ENCODE results near the gene PML.

Gene PML

GRCh38 chr15:74010929-74011540 is 16.5 kb downstream of the PML start:
- in situ Hi-C loops (cut with HindIII; ENCODE audit: low pct_ligation_motif_present, low sequenced_read_pairs): no loop called here
- Histone ChIP-seq H3K36me3 (replicated peaks) (peaks cover 11% of the 10 kb centered on the region), H3K27me3 (replicated peaks) (no peaks in the 10 kb centered on the region), H3K4me3 (ENCODE audit: low read depth, low read length) (no peak overlapping the region), H3K27ac (no peak overlapping the region)
- TF ChIP-seq CTCF (IDR thresholded peaks at IDR 0.05; ENCODE audit: low read depth, low read length, missing control alignments): no peak
- no peak for DNase-seq

DNA sequence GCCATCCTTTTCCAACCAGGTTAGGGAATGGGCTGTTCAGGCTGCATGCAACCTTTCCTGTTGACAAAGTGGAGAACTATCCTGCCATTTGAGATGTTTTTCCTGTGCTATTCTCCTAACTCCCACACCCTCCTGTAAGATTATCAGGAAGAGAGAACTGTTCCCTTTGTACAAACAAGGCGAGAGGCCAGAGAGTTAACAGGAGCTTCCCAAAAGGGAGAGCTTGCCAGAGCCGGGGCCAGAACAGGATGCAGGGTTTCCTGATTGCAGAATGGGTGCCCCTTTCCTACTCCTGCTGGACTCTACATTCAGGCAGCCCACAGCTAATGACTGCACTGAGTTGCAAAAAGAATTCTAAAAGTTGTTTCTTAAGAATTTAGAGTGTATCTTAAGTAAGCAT is 17.1 kb downstream of the PML start:
- H3K27ac ChIP-seq: no peak overlapping the region
- H3K27me3 ChIP-seq (replicated peaks): no peaks in the 10 kb centered on the region
- in situ Hi-C loops (cut with HindIII; ENCODE audit: low pct_ligation_motif_present, low sequenced_read_pairs): no loop called here
- TF ChIP-seq CTCF (IDR thresholded peaks at IDR 0.05; ENCODE audit: low read depth, low read length, missing control alignments): no peak
- DNase-seq: no peak
- H3K36me3 ChIP-seq (replicated peaks): peaks cover 10% of the 10 kb centered on the region
- no peak overlapping the region for H3K4me3 ChIP-seq (ENCODE audit: low read depth, low read length)

DNA sequence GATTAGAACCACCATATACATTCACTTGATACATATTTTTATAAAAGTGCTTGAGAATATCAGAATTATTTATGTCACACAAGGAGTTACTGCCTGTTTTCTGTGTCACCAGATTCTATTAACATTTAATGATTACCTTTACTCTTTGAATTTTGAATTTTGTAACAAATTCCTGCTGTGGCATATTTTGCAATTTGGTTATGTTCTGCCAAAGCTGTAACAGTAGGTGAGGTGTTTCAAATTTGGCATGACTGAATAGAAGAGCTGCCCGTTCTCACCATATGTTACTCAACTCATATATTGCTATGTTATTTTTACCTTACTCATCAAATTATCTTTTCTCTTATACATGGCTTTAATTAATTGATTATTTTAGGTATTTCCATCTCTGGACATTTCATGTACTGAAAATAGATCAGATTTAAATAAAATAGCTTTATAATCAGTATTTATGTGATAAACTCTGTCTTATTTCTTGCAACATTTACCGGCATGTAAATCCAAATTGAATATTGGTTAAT is 18.9 kb downstream of the PML start:
- H3K36me3 ChIP-seq (replicated peaks): peaks cover 3% of the 10 kb centered on the region
- H3K4me3 ChIP-seq (ENCODE audit: low read depth, low read length): no peak overlapping the region
- DNase-seq: no peak
- no peak for TF ChIP-seq CTCF (IDR thresholded peaks at IDR 0.05; ENCODE audit: low read depth, low read length, missing control alignments)
- H3K27ac ChIP-seq: no peak overlapping the region
- in situ Hi-C loops (cut with HindIII; ENCODE audit: low pct_ligation_motif_present, low sequenced_read_pairs): no loop called here
- no peaks in the 10 kb centered on the region for H3K27me3 ChIP-seq (replicated peaks)

DNA sequence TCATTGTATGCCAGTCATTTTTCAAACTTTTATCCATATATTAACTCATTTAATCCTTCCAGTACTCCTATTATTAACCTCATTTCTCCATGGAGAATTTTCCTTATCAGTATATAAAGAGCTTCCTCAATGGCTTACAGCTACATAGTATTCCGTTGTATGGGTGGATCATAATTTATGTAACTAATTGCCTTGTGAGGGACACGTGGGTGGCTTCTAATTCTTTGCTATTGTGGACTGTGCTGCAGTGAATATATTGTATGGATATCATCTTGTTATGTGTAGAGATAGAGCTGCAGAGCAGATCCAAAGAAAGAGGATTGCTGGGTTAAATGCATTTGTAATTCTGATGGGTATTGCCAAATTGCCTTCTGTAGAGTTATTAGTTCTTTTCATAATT is 25.2 kb downstream of the PML start:
- H3K27me3 ChIP-seq (replicated peaks): no peaks in the 10 kb centered on the region
- in situ Hi-C loops (cut with HindIII; ENCODE audit: low pct_ligation_motif_present, low sequenced_read_pairs): no loop called here
- DNase-seq: no peak
- no peak overlapping the region for H3K27ac ChIP-seq
- no peak for TF ChIP-seq CTCF (IDR thresholded peaks at IDR 0.05; ENCODE audit: low read depth, low read length, missing control alignments)
- no peak overlapping the region for H3K4me3 ChIP-seq (ENCODE audit: low read depth, low read length)
- H3K36me3 ChIP-seq (replicated peaks): peaks cover 22% of the 10 kb centered on the region

DNA sequence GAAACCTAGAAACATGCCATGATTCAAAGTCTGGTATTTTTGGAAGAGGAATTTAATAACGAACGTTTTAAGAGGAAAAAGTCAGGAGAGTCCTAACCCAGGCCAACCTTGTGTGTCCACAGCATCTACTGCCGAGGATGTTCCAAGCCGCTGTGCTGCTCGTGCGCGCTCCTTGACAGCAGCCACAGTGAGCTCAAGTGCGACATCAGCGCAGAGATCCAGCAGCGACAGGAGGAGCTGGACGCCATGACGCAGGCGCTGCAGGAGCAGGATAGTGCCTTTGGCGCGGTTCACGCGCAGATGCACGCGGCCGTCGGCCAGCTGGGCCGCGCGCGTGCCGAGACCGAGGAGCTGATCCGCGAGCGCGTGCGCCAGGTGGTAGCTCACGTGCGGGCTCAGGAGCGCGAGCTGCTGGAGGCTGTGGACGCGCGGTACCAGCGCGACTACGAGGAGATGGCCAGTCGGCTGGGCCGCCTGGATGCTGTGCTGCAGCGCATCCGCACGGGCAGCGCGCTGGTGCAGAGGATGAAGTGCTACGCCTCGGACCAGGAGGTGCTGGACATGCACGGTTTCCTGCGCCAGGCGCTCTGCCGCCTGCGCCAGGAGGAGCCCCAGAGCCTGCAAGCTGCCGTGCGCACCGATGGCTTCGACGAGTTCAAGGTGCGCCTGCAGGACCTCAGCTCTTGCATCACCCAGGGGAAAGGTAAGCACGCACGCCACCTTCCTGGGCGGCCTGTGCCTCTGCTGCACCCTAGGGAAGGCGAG is 28.4 kb downstream of the PML start:
- DNase-seq: no peak
- TF ChIP-seq CTCF (IDR thresholded peaks at IDR 0.05; ENCODE audit: low read depth, low read length, missing control alignments): no peak

More for the DNA sequence above, 28.4 kb downstream of the PML start:
- no peak overlapping the region for H3K4me3 ChIP-seq (ENCODE audit: low read depth, low read length)
- no peaks in the 10 kb centered on the region for H3K27me3 ChIP-seq (replicated peaks)
- H3K27ac ChIP-seq: no peak overlapping the region
- in situ Hi-C loops (cut with HindIII; ENCODE audit: low pct_ligation_motif_present, low sequenced_read_pairs): no loop called here
- H3K36me3 ChIP-seq (replicated peaks): peaks cover 35% of the 10 kb centered on the region

Data from brain microvascular endothelial cell (primary cell).